ENCODE results near the gene BCL2L12. TPM values are rescaled to one million over a fixed set of nuclear protein-coding genes. Genes with fewer than 3 reads are reported as not detected.
"Not testable (repeated sequence)": the region's sequence is repeated elsewhere in the genome, so short reads cannot be mapped to it uniquely, and the experiment has no call there.

Gene BCL2L12
- total RNA-seq, 1 donor from 2014 or later, result 53.3 TPM

DNA sequence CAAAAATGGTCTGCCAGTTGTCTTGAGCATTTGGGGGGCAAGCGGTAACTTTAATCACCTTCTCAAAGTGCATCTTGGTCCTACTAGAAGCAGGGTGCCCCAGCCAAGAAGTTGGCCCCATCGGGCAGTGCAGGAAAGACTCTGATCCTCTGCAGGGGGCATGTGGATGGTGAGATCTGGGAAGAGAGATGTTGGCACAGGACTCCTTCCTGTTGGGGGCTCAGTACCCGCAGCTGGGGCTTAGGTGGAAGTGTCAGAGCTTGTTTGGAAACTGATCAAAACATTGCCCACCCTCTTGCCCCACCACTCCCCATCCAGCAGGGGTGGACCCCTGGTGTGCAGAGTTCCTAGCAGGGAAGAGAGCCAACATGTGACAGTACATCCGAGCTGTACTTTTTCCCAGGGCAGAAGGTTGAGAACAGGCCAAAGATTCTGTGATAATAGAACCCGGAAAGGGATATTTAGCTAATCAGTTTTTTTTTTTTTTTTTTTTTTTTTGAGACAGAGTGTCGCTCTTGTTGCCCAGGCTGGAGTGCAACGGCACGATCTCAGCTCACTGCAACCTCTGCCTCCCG, 34.6 kb upstream of the BCL2L12 start:
- no peak overlapping the region for H3K4me3 ChIP-seq (ENCODE audit: low read depth, low read length)
- TF ChIP-seq, protein P1, sequence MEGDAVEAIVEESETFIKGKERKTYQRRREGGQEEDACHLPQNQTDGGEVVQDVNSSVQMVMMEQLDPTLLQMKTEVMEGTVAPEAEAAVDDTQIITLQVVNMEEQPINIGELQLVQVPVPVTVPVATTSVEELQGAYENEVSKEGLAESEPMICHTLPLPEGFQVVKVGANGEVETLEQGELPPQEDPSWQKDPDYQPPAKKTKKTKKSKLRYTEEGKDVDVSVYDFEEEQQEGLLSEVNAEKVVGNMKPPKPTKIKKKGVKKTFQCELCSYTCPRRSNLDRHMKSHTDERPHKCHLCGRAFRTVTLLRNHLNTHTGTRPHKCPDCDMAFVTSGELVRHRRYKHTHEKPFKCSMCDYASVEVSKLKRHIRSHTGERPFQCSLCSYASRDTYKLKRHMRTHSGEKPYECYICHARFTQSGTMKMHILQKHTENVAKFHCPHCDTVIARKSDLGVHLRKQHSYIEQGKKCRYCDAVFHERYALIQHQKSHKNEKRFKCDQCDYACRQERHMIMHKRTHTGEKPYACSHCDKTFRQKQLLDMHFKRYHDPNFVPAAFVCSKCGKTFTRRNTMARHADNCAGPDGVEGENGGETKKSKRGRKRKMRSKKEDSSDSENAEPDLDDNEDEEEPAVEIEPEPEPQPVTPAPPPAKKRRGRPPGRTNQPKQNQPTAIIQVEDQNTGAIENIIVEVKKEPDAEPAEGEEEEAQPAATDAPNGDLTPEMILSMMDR (conservative IDR thresholded peaks at IDR 0.05; ENCODE audit: low read depth, low read length), result no peak
- DNase-seq (ENCODE audit: low read depth), result no peak

DNA sequence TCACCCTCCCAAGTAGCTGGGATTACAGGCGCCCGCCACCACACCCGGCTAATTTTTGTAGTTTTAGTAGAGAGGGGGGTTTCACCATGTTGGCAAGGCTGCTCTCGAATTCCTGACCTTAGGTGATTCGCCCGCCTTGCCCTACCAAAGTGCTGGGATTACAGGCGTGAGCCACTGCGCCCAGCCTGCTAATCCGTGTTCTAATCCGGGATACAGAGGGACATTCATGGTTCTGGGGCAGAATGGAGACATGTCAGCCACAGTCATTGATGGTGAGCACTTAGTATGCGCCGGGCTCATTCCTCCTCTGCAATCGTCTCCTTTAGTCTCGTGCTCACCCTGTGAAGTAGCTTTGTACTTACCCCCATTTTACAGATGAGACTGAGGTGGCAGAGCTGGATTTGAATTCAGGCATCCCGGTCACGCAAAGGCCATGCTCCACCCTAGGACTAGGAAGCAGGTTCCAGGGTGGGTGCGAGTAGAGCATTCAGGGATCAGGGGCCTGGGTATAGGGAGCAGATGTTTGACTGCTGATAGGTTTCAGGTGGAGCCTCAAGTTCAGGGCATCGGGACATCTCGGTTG, 34.0 kb upstream of the BCL2L12 start:
- no peak overlapping the region for H3K4me3 ChIP-seq (ENCODE audit: low read depth, low read length)
- no peak for DNase-seq (ENCODE audit: low read depth)
- TF ChIP-seq, protein P1 (conservative IDR thresholded peaks at IDR 0.05; ENCODE audit: low read depth, low read length), result no peak

DNA sequence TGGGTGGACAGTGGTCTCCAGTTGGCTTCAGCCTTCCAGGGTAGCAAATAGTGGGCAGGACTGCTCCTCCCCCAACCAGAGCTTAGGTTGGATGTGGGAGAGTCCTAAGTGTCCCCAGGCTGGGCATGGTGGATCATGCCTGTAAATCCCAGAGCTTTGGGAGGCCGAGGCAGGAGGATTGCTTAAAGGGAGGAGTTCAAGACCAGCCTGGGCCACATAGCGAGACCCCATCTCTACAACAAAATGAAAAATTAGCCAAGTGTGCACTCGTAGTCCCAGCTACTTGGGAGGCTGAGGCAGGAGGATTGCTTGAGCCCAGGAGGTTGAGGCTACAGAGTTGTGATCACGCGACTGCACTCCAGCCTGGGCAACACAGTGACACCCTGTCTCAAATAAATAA, 33.2 kb upstream of the BCL2L12 start:
- no peak for DNase-seq (ENCODE audit: low read depth)
- TF ChIP-seq, protein P1 (conservative IDR thresholded peaks at IDR 0.05; ENCODE audit: low read depth, low read length), result no peak
- H3K4me3 ChIP-seq (ENCODE audit: low read depth, low read length), result no peak overlapping the region

DNA sequence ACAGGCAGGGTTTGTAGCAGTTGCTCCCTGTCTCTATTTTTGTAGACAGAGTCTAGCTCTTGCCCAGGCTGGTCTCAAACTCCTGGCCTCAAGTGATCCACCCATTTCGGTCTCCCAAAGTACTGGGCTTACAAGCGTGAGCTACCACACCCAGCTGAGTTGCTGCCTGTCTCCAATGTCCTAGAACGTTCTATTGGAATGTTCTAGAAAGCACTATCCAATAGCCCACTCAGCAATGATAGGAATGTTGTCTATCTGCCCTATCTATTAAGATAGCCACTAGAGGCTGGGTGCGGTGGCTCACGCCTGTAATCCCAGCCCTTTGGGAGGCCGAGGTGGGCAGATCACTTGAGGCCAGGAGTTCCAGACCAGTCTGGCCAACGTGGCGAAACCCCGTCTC, 32.5 kb upstream of the BCL2L12 start:
- not testable (repeated sequence) for H3K4me3 ChIP-seq (ENCODE audit: low read depth, low read length); DNase-seq (ENCODE audit: low read depth)

DNA sequence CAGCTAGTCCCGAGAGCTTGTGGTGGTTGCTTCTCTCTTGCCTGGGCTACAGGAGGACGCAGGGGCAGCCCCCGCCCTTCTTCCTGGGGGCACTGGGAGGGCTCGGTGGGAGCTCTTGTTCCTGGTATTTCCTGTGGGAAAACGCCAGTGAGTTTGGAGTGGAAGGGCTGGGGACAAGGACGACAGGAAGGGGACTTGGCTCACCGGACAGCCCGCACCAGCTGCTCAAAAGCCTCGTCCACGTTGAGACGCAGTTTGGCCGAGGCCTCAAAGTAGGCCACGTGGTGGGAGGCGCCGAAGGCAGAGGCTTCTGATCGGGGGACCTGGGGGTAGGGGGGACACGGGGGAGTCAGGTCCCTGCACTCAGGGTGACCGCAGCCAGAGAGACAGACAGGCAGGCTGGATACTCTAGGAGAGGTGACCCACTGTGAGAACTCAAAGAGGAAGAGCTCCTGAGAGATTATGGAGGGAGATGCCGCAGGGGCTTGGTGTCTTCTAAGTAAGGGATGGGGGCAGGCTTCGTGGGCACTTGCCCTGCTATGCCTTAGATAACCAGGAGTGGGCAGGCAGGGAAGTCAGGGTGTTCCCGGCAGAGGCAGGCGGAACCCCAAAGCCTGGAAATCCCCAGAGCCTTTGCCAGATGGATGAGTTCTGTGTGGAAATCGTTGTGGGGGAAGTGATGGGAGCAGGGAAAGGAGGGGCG, 30.1 kb upstream of the BCL2L12 start:
- no peak overlapping the region for H3K4me3 ChIP-seq (ENCODE audit: low read depth, low read length)
- TF ChIP-seq, protein P1 (conservative IDR thresholded peaks at IDR 0.05; ENCODE audit: low read depth, low read length), result no peak
- no peak for DNase-seq (ENCODE audit: low read depth)

DNA sequence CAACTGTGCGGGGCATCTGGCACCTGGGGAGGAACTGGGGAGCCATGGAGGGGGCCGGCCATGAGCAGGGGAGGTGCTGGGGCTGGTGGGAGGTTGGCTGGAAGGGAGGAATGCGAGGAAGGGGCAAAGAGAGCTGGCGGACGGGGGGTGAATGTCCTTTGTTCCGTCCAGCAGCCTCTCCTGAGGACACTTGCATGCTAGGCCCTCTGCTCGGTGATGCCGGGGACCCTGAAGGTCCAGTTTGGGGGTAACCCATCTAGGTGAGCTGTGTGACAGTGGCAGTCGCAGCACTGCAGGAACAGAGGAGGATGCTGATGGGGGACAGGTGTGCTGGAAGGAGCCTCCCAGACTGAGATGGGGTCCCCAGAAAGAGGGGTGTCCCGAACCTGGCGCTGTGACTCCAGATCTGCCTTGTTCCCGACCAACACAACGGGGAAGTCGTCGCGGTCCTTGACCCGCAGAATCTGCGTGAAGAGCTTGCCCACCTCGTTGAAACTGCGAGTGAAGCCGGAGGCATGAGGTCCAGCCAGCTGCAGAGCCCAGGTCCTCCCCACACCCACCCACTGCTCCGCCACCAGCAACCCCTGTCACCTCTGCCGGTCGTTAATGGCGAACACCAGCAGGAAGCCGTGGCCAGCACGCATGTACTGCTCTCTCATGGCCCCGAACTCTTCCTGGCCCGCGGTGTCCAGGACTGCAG, 29.4 kb upstream of the BCL2L12 start:
- H3K4me3 ChIP-seq (ENCODE audit: low read depth, low read length), result no peak overlapping the region
- no peak for DNase-seq (ENCODE audit: low read depth)
- TF ChIP-seq, protein P1 (conservative IDR thresholded peaks at IDR 0.05; ENCODE audit: low read depth, low read length), result no peak

Measured in epithelial cell of proximal tubule (primary cell).